A673 (cell line): ENCODE data around the gene PPP6R1. TPM values are rescaled to one million over a fixed set of nuclear protein-coding genes. Genes with fewer than 3 reads are reported as not detected.

ENCODE experiments used
- BruUV-seq: library from RNA; stranded (reverse); fragments of 400-500 nt; replicated peaks from 2 replicates; lab custom pipeline; 2021; lab: Mats Ljungman, UMichigan
- CTCF ChIA-PET: fragments of 300-600 bp; sonication (Branson Sonifier 250); formaldehyde crosslinking; loops from one replicate; lab custom pipeline; 2022; ENCODE audit warnings: antibody characterized with exemption; lab: Charles Lee
- POLR2A ChIA-PET: fragments of 300-600 bp; sonication (Branson Sonifier 250); formaldehyde crosslinking; loops from one replicate; lab custom pipeline; 2022; ENCODE audit warnings: antibody characterized with exemption; ENCODE audit not compliant: low non-redundant PET; lab: Charles Lee
- DNase-seq: peaks from one replicate; pipeline ENCODE4 v3.0.0-alpha.2; 2015; ENCODE audit warnings: low spot score
- H3K27ac ChIP-seq: fragments of 200-600 bp; sonication (generic); 2 replicates; pipeline ENCODE4 v1.5.1; 2016; ENCODE audit warnings: mixed run types, low read depth, mild to moderate bottlenecking, mixed read lengths, antibody characterized with exemption, low read length; ENCODE audit not compliant: poor library complexity, severe bottlenecking
- H3K27me3 ChIP-seq: fragments of 200-600 bp; sonication (generic); replicated peaks from 2 replicates; pipeline ENCODE4 v1.6.1; 2017; ENCODE audit warnings: mixed run types, low read depth, mild to moderate bottlenecking, mixed read lengths, antibody characterized with exemption, low read length; ENCODE audit not compliant: insufficient read depth, poor library complexity
- H3K36me3 ChIP-seq: fragments of 200-600 bp; sonication (generic); 2 replicates; pipeline ENCODE4 v1.6.1; 2016; ENCODE audit warnings: mixed run types, mild to moderate bottlenecking, mixed read lengths, antibody characterized with exemption, low read length; ENCODE audit not compliant: insufficient read depth, poor library complexity, severe bottlenecking
- H3K4me1 ChIP-seq: fragments of 200-600 bp; sonication (generic); 2 replicates; pipeline ENCODE4 v1.6.1; 2017; ENCODE audit warnings: mixed run types, mild to moderate bottlenecking, mixed read lengths, antibody characterized with exemption, low read length; ENCODE audit not compliant: insufficient read depth, poor library complexity, severe bottlenecking
- H3K4me3 ChIP-seq: fragments of 200-600 bp; sonication (generic); 2 replicates; pipeline ENCODE4 v1.5.1; 2016; ENCODE audit warnings: low read depth, mixed run types, mild to moderate bottlenecking, mixed read lengths, low read length; ENCODE audit not compliant: poor library complexity, severe bottlenecking
- H3K9me3 ChIP-seq: fragments of 200-600 bp; sonication (generic); 2 replicates; pipeline ENCODE4 v1.6.1; 2016; ENCODE audit warnings: mixed run types, low read depth, mild to moderate bottlenecking, mixed read lengths, antibody characterized with exemption, low read length; ENCODE audit not compliant: poor library complexity, severe bottlenecking
- EZH2 ChIP-seq: fragments of 200-600 bp; sonication (generic); IDR thresholded peaks from 2 replicates; pipeline ENCODE4 v1.6.1; 2017; ENCODE audit warnings: borderline replicate concordance, low read depth, mild to moderate bottlenecking, mixed read lengths, antibody characterized with exemption, low read length; ENCODE audit not compliant: poor library complexity, severe bottlenecking
- intact Hi-C: fragments of 100-400 bp; cut with micrococcal nuclease; formaldehyde crosslinking; loops from one replicate; pipeline ENCODE4 v1.10.0; 2022; ENCODE audit not compliant: unreplicated experiment
- total RNA-seq: library from RNA; stranded (reverse); gene quantifications from 2 replicates; pipeline ENCODE4 v1.2.3, GENCODE V29; 2021
- TF ChIP-seq, protein P1 (sequence below): fragments of 300-800, 200-600 bp; sonication (generic); conservative IDR thresholded peaks from 2 replicates; pipeline ENCODE4 v1.5.1; 2017; ENCODE audit warnings: low read depth, mild to moderate bottlenecking, antibody characterized with exemption, low read length, moderate library complexity, mixed read lengths

The PPP6R1 gene
- total RNA-seq, 1 experiment from 2014 or later = 108 TPM

DNA sequence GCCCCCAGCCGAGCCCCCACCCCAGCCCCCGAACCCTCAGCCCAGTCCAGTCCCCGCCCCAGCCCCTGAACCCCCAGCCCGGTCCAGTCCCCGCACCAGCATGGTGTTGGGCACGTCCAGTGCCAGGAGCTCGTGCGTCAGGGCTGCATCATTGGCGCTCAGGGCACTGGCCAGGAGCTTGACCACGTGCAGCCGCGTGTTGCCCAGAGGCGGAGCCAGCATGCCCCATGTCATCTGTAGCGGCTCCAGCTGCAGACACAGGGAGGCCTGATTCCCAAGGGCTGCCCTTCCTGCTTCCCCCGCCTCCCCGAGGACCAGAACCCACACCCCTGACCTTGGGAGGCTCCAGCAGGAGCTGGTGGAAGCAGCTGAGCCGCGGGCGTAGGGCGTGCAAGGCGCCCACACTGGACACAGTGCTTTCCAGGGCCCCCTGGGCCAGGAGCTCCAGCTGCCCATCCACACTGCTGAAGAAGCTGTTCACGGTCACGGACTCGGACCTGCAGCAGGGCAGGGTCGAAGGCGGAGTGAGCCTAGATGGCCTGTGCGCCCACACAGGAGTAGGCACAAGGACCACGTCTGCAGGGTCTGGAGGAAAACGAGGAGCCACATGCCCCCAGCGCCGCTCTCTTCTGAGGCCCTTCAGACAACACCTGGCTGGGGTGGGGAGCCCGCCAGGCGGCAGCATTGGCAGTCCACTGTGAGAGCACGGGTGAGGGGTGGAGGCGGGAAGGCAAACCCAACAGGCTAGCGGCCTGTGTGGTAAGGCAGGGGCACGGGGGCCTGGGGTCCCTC, 17.5 kb downstream of the PPP6R1 start:
- no peak for TF ChIP-seq EZH2
- TF ChIP-seq, protein P1, sequence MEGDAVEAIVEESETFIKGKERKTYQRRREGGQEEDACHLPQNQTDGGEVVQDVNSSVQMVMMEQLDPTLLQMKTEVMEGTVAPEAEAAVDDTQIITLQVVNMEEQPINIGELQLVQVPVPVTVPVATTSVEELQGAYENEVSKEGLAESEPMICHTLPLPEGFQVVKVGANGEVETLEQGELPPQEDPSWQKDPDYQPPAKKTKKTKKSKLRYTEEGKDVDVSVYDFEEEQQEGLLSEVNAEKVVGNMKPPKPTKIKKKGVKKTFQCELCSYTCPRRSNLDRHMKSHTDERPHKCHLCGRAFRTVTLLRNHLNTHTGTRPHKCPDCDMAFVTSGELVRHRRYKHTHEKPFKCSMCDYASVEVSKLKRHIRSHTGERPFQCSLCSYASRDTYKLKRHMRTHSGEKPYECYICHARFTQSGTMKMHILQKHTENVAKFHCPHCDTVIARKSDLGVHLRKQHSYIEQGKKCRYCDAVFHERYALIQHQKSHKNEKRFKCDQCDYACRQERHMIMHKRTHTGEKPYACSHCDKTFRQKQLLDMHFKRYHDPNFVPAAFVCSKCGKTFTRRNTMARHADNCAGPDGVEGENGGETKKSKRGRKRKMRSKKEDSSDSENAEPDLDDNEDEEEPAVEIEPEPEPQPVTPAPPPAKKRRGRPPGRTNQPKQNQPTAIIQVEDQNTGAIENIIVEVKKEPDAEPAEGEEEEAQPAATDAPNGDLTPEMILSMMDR = no peak
- H3K36me3 ChIP-seq = peaks cover 81% of the 10 kb centered on the region
- H3K27ac ChIP-seq = no peak overlapping the region
- no peak for DNase-seq
- ChIA-PET CTCF (interaction anchor here (0.5 kb wide), 1 partner anchor 51 kb away, joined by 4 read pairs; no protein-coding TSS in a partner anchor), POLR2A (no interaction called here)
- intact Hi-C loops = no loop called here
- H3K9me3 ChIP-seq = no peaks in the 10 kb centered on the region
- no peaks in the 10 kb centered on the region for H3K27me3 ChIP-seq
- H3K4me3 ChIP-seq = no peak overlapping the region
- no TSS peak for BruUV-seq
- H3K4me1 ChIP-seq = no peaks in the 10 kb centered on the region

DNA sequence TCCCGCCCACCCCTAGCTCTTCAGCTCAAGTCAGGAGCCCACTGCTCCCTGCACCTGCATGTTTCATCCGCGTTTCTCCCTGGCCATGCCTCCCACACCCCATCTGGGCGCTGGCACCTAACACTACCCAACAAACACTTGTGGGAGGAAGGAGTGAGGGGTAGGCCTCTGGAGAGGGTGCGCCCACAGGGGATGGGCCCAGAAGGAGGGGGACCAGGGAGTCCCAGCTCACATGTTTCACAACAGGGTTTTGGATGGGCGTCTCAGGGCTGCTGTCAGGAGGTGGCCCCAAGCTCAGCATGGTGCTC, 18.1 kb downstream of the PPP6R1 start:
- POLR2A ChIA-PET = no interaction called here
- CTCF ChIA-PET = interaction anchor here (0.5 kb wide), 1 partner anchor 52 kb away, joined by 4 read pairs; no protein-coding TSS in a partner anchor
- intact Hi-C loops = no loop called here
- Histone ChIP-seq H3K27ac (no peak overlapping the region), H3K36me3 (peaks cover 81% of the 10 kb centered on the region), H3K27me3 (no peaks in the 10 kb centered on the region), H3K4me1 (no peaks in the 10 kb centered on the region), H3K4me3 (no peak overlapping the region), H3K9me3 (no peaks in the 10 kb centered on the region)
- no TSS peak for BruUV-seq
- no peak for DNase-seq
- TF ChIP-seq EZH2 = no peak

DNA sequence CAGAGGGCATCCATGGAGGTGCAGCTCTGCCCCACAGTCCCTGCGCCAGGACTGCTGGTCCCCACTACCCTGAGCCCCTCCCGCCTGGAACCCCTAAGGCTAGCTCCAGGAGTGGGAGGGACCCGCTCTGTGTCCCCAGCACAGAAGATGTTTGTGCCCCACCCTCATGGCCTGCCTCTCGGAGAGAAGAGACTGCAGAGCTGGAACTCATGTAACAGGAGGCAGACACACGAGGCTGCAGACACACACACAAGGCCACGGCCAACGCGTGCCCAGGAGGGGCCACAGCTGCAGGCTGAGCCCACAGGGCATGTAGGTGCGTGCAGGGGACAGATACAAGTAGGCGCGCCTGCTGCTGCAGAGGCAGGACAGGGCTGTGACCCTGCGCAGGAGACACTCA, 19.8 kb downstream of the PPP6R1 start:
- Histone ChIP-seq H3K4me3 (no peak overlapping the region), H3K4me1 (no peaks in the 10 kb centered on the region), H3K9me3 (no peaks in the 10 kb centered on the region), H3K36me3 (peaks cover 75% of the 10 kb centered on the region), H3K27me3 (no peaks in the 10 kb centered on the region), H3K27ac (no peak overlapping the region)
- DNase-seq = no peak
- no TSS peak for BruUV-seq
- ChIA-PET CTCF (no interaction called here), POLR2A (no interaction called here)
- TF ChIP-seq, protein P1 = no peak
- no peak for TF ChIP-seq EZH2
- intact Hi-C loops = no loop called here
